SK-N-SH (cell line): Measurements from ENCODE around the gene CIT.

ENCODE experiments used
- EP300 ChIP-seq, 2 experiments: IDR thresholded peaks; 2 replicates each; pipeline versions ENCODE4 v1.4.0 to v1.6.1; 2012; ENCODE audit warnings: borderline replicate concordance in 1 of 2, low read depth in 1 of 2, low read length in 1 of 2
- FOXJ3 ChIP-seq: sonication (generic); formaldehyde crosslinking; IDR thresholded peaks from 2 replicates; pipeline ENCODE4 v1.5.1; 2020; ENCODE audit warnings: mild to moderate bottlenecking, missing genetic modification reagents
- FOXM1 ChIP-seq: IDR thresholded peaks from 2 replicates; pipeline ENCODE4 v1.4.0; 2012; ENCODE audit warnings: low read depth, mild to moderate bottlenecking
- JUND ChIP-seq: IDR thresholded peaks from 2 replicates; pipeline ENCODE4 v1.4.0; 2012
- POLR2AphosphoS5 ChIP-seq: IDR thresholded peaks from 2 replicates; pipeline ENCODE4 v1.6.1; 2012; ENCODE audit warnings: low read depth, low read length
- RFX5 ChIP-seq: IDR thresholded peaks from 2 replicates; pipeline ENCODE4 v1.6.1; 2012; ENCODE audit warnings: mild to moderate bottlenecking, improper control_type of control experiment, low read length
- TF ChIP-seq, protein P1 (sequence below): fragments of 200-600 bp; sonication (generic); IDR thresholded peaks from 2 replicates; pipeline ENCODE4 v1.6.1; 2017; ENCODE audit warnings: antibody characterized with exemption, mild to moderate bottlenecking, moderate library complexity

GRCh38 chr12:119727600-119728443, 149.3 kb downstream of the CIT start:
- TF ChIP-seq, protein P1, sequence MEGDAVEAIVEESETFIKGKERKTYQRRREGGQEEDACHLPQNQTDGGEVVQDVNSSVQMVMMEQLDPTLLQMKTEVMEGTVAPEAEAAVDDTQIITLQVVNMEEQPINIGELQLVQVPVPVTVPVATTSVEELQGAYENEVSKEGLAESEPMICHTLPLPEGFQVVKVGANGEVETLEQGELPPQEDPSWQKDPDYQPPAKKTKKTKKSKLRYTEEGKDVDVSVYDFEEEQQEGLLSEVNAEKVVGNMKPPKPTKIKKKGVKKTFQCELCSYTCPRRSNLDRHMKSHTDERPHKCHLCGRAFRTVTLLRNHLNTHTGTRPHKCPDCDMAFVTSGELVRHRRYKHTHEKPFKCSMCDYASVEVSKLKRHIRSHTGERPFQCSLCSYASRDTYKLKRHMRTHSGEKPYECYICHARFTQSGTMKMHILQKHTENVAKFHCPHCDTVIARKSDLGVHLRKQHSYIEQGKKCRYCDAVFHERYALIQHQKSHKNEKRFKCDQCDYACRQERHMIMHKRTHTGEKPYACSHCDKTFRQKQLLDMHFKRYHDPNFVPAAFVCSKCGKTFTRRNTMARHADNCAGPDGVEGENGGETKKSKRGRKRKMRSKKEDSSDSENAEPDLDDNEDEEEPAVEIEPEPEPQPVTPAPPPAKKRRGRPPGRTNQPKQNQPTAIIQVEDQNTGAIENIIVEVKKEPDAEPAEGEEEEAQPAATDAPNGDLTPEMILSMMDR, result no peak
- TF ChIP-seq JUND, result no peak
- no peak for TF ChIP-seq FOXM1
- no peak for TF ChIP-seq FOXJ3 (CRISPR knock-in tag)
- TF ChIP-seq POLR2AphosphoS5, result no peak
- no peak for TF ChIP-seq EP300 (IDR thresholded peaks at IDR 0.05; ENCODE audit: borderline replicate concordance in 1 of 2, low read depth in 1 of 2, low read length in 1 of 2)
- no peak for TF ChIP-seq RFX5
